Cardiac muscle cell (in vitro differentiated cells and primary cell): ENCODE measurements around the gene AVP. TPM values are rescaled to one million over a fixed set of nuclear protein-coding genes. Genes with fewer than 3 reads are reported as not detected.
"Not testable (repeated sequence)": the region's sequence is repeated elsewhere in the genome, so short reads cannot be mapped to it uniquely, and the experiment has no call there.

Experiments
- DNase-seq, 2 donors: peaks; one replicate each; pipeline versions ENCODE4 v3.0.0 to v3.0.0-alpha.2; 2010 to 2017; ENCODE audit warnings: low read depth in 1 of 2, low spot score in 1 of 2
- H3K27ac ChIP-seq: fragments of 200-600 bp; sonication (generic); 2 replicates; pipeline ENCODE4 v1.5.1; 2016
- H3K27me3 ChIP-seq: fragments of 200-600 bp; sonication (generic); 2 replicates; pipeline ENCODE4 v1.6.0; 2016; ENCODE audit warnings: control low read depth
- H3K36me3 ChIP-seq: fragments of 200-600 bp; sonication (generic); 2 replicates; pipeline ENCODE4 v1.5.1; 2016; ENCODE audit warnings: control low read depth
- H3K4me1 ChIP-seq: fragments of 200-600 bp; sonication (generic); 2 replicates; pipeline ENCODE4 v1.8.1; 2017; ENCODE audit warnings: low read depth, mild to moderate bottlenecking, mixed run types
- H3K4me3 ChIP-seq: fragments of 200-600 bp; sonication (generic); 2 replicates; pipeline ENCODE4 v1.5.1; 2016; ENCODE audit warnings: mild to moderate bottlenecking
- H3K9me3 ChIP-seq: fragments of 200-600 bp; sonication (generic); 2 replicates; pipeline ENCODE4 v1.5.1; 2017; ENCODE audit warnings: low read depth, mild to moderate bottlenecking, control low read depth
- CTCF ChIP-seq: IDR thresholded peaks from 2 replicates; pipeline ENCODE4 v1.5.1; 2012; ENCODE audit warnings: low read depth, mild to moderate bottlenecking, low read length
- polyA plus RNA-seq: library from polyadenylated mRNA; unstranded; fragments of >200 nt; fragmentation: Nextera tagmentation; extraction: Ambion mirVana; gene quantifications from 2 replicates; pipeline ENCODE4 v1.2.1, GENCODE V29; 2016
- total RNA-seq: library from RNA; depleted of rRNA; stranded (reverse); fragments of >200 nt; gene quantifications from 2 replicates; pipeline ENCODE4 v1.2.3, GENCODE V29; 2016

Gene AVP
- total and polyA plus RNA-seq, 2 experiments from 2014 or later, result not detected

- H3K27me3 ChIP-seq, result peaks cover 38% of the 10 kb centered on the region
- no peaks in the 10 kb centered on the region for H3K36me3 ChIP-seq
- DNase-seq, result no peak
- H3K9me3 ChIP-seq, result no peaks in the 10 kb centered on the region
- TF ChIP-seq CTCF, result no peak
- H3K4me1 ChIP-seq, result no peaks in the 10 kb centered on the region
- no peak overlapping the region for H3K4me3 ChIP-seq
- H3K27ac ChIP-seq, result no peak overlapping the region
These were observed 15.3 kb downstream of the AVP start for GRCh38 chr20:3068986-3069900.

GRCh38 chr20:3068075-3068474 lies 16.4 kb downstream of the AVP start:
- Histone ChIP-seq H3K27ac (no peak overlapping the region), H3K27me3 (peaks cover 27% of the 10 kb centered on the region), H3K4me3 (no peak overlapping the region), H3K4me1 (no peaks in the 10 kb centered on the region), H3K9me3 (no peaks in the 10 kb centered on the region), H3K36me3 (no peaks in the 10 kb centered on the region)
- no peak for TF ChIP-seq CTCF
- no peak for DNase-seq

- no peak overlapping the region for H3K27ac ChIP-seq
- no peak for TF ChIP-seq CTCF
- peaks cover 20% of the 10 kb centered on the region for H3K27me3 ChIP-seq
- no peaks in the 10 kb centered on the region for H3K36me3 ChIP-seq
- no peaks in the 10 kb centered on the region for H3K9me3 ChIP-seq
- no peak overlapping the region for H3K4me3 ChIP-seq
- no peak for DNase-seq
- H3K4me1 ChIP-seq, result no peaks in the 10 kb centered on the region
These were observed 17.1 kb downstream of the AVP start for GRCh38 chr20:3067139-3068014.

GRCh38 chr20:3064119-3064518 lies 20.4 kb downstream of the AVP start:
- H3K4me1 ChIP-seq, H3K36me3 ChIP-seq, H3K4me3 ChIP-seq, DNase-seq, H3K9me3 ChIP-seq, H3K27me3 ChIP-seq, H3K27ac ChIP-seq: not testable (repeated sequence)

- Histone ChIP-seq H3K4me3 (no peak overlapping the region), H3K27ac (no peak overlapping the region), H3K36me3 (no peaks in the 10 kb centered on the region), H3K27me3 (no peaks in the 10 kb centered on the region), H3K4me1 (no peaks in the 10 kb centered on the region), H3K9me3 (no peaks in the 10 kb centered on the region)
- DNase-seq, result no peak
- no peak for TF ChIP-seq CTCF
These were observed 25.0 kb downstream of the AVP start for GRCh38 chr20:3059489-3059888.
